ENCODE data around the gene ADAMTSL5.
A peak's percentile ranks its signal among the peaks of the same experiment; 100 is the strongest.
"Not testable (repeated sequence)": the region's sequence is repeated elsewhere in the genome, so short reads cannot be mapped to it uniquely, and the experiment has no call there.

Gene ADAMTSL5

GRCh38 chr19:1511318-1512317, 1.2 kb downstream of the ADAMTSL5 start:
- DNase-seq, result no peak

GRCh38 chr19:1510807-1511206, 2.0 kb downstream of the ADAMTSL5 start:
- DNase-seq, result no peak

- DNase-seq, result no peak
Measured at GRCh38 chr19:1510442-1510806, 2.4 kb downstream of the ADAMTSL5 start.

- DNase-seq, result no peak
Measured at GRCh38 chr19:1509602-1510441, 3.0 kb downstream of the ADAMTSL5 start.

- no peak for DNase-seq
Measured at GRCh38 chr19:1508507-1508856, 4.3 kb downstream of the ADAMTSL5 start.

- peak; percentile 88 for DNase-seq
Measured at GRCh38 chr19:1507763-1508506, 4.9 kb downstream of the ADAMTSL5 start.

- no peak for DNase-seq
Measured at GRCh38 chr19:1507192-1507660, 5.6 kb downstream of the ADAMTSL5 start.

- DNase-seq, result no peak
Measured at GRCh38 chr19:1505991-1506881, 6.6 kb downstream of the ADAMTSL5 start.

- no peak for DNase-seq
Measured at GRCh38 chr19:1505012-1505411, 7.8 kb downstream of the ADAMTSL5 start.

- DNase-seq, result no peak
Measured at GRCh38 chr19:1503925-1504773, 8.7 kb downstream of the ADAMTSL5 start.

GRCh38 chr19:1503089-1503924, 9.5 kb downstream of the ADAMTSL5 start:
- peak; percentile 62 for DNase-seq

GRCh38 chr19:1502433-1503088, 10.3 kb downstream of the ADAMTSL5 start:
- DNase-seq, result no peak

GRCh38 chr19:1501200-1501595, 11.6 kb downstream of the ADAMTSL5 start:
- DNase-seq, result no peak

- DNase-seq, result not testable (repeated sequence)
Measured at GRCh38 chr19:1499231-1499630, 13.6 kb downstream of the ADAMTSL5 start.

- DNase-seq, result no peak
Measured at GRCh38 chr19:1497578-1498235, 15.1 kb downstream of the ADAMTSL5 start.

- no peak for DNase-seq
Measured at GRCh38 chr19:1496714-1497577, 15.9 kb downstream of the ADAMTSL5 start.
